ENCODE results near the gene RTKN2.

- TF ChIP-seq CTCF (IDR thresholded peaks at IDR 0.05; ENCODE audit: insufficient read depth, low read length) = no peak
- no peak for TF ChIP-seq SPI1 (IDR thresholded peaks at IDR 0.05; ENCODE audit: borderline replicate concordance, low read depth)
- no peak for TF ChIP-seq REST (IDR thresholded peaks at IDR 0.05; ENCODE audit: insufficient replicate concordance, low read depth)
Observed at GRCh38 chr10:62277971-62278370, 9.3 kb upstream of the RTKN2 start.

Data from HL-60 (cell line).